ENCODE data around the gene RD3L. TPM values are rescaled to one million over a fixed set of nuclear protein-coding genes. Genes with fewer than 3 reads are reported as not detected.

RD3L gene
- total RNA-seq, 2 donors from 2014 or later, result not detected

- no peak for DNase-seq
- no peak overlapping the region for H3K9ac ChIP-seq (ENCODE audit: low read depth in 2 of 2, low read length in 2 of 2)
- H3K27me3 ChIP-seq, result no peaks in the 10 kb centered on the region
- H3K4me3 ChIP-seq, result no peak overlapping the region
- H3K27ac ChIP-seq, result no peak overlapping the region
- no peak for TF ChIP-seq CTCF (IDR thresholded peaks at IDR 0.05)
- no peaks in the 10 kb centered on the region for H3K36me3 ChIP-seq
- no peaks in the 10 kb centered on the region for H3K9me3 ChIP-seq
- intact Hi-C loops (cut with DNase I), result no loop called here
- no peaks in the 10 kb centered on the region for H3K4me1 ChIP-seq
These were observed 32.2 kb upstream of the RD3L start for GRCh38 chr14:103974575-103974974.

GRCh38 chr14:103973354-103973753 lies 31.0 kb upstream of the RD3L start:
- no peaks in the 10 kb centered on the region for H3K36me3 ChIP-seq
- H3K27me3 ChIP-seq, result no peaks in the 10 kb centered on the region
- no peak for DNase-seq
- H3K9me3 ChIP-seq, result no peaks in the 10 kb centered on the region
- no peak for TF ChIP-seq CTCF (IDR thresholded peaks at IDR 0.05)
- H3K9ac ChIP-seq (ENCODE audit: low read depth in 2 of 2, low read length in 2 of 2), result no peak overlapping the region
- no peaks in the 10 kb centered on the region for H3K4me1 ChIP-seq
- no peak overlapping the region for H3K4me3 ChIP-seq
- no peak overlapping the region for H3K27ac ChIP-seq
- intact Hi-C loops (cut with DNase I), result no loop called here

GRCh38 chr14:103969961-103970360 lies 27.6 kb upstream of the RD3L start:
- H3K9ac ChIP-seq (ENCODE audit: low read depth in 2 of 2, low read length in 2 of 2), result no peak overlapping the region
- H3K36me3 ChIP-seq, result no peaks in the 10 kb centered on the region
- no peak for TF ChIP-seq CTCF (IDR thresholded peaks at IDR 0.05)
- H3K9me3 ChIP-seq, result no peaks in the 10 kb centered on the region
- no peak for DNase-seq
- no peak overlapping the region for H3K4me3 ChIP-seq
- no peaks in the 10 kb centered on the region for H3K4me1 ChIP-seq
- no peak overlapping the region for H3K27ac ChIP-seq
- intact Hi-C loops (cut with DNase I), result no loop called here
- H3K27me3 ChIP-seq, result no peaks in the 10 kb centered on the region

GRCh38 chr14:103966631-103967030 lies 24.3 kb upstream of the RD3L start:
- no peaks in the 10 kb centered on the region for H3K27me3 ChIP-seq
- no peak for TF ChIP-seq CTCF (IDR thresholded peaks at IDR 0.05)
- no peak for DNase-seq
- no peaks in the 10 kb centered on the region for H3K9me3 ChIP-seq
- intact Hi-C loops (cut with DNase I), result no loop called here
- H3K36me3 ChIP-seq, result no peaks in the 10 kb centered on the region
- no peak overlapping the region for H3K9ac ChIP-seq (ENCODE audit: low read depth in 2 of 2, low read length in 2 of 2)
- H3K4me1 ChIP-seq, result no peaks in the 10 kb centered on the region
- no peak overlapping the region for H3K4me3 ChIP-seq
- no peak overlapping the region for H3K27ac ChIP-seq

- no peak for TF ChIP-seq CTCF (IDR thresholded peaks at IDR 0.05)
- intact Hi-C loops (cut with DNase I), result no loop called here
- Histone ChIP-seq H3K27ac (no peak overlapping the region), H3K4me3 (no peak overlapping the region), H3K9ac (ENCODE audit: low read depth in 2 of 2, low read length in 2 of 2) (no peak overlapping the region), H3K9me3 (no peaks in the 10 kb centered on the region), H3K4me1 (no peaks in the 10 kb centered on the region), H3K36me3 (no peaks in the 10 kb centered on the region), H3K27me3 (no peaks in the 10 kb centered on the region)
- DNase-seq, result no peak
These were observed 19.7 kb upstream of the RD3L start for GRCh38 chr14:103961928-103962578.
